K562 (cell line): ENCODE results near the gene PMIS2. TPM values are rescaled to one million over a fixed set of nuclear protein-coding genes. Genes with fewer than 3 reads are reported as not detected.

Source experiments
- CBX8 ChIP-seq: fragments of 200-600 bp; sonication (generic); IDR thresholded peaks from 2 replicates; pipeline ENCODE4 v1.6.1; 2012; ENCODE audit warnings: borderline replicate concordance, mixed run types, low read depth, mild to moderate bottlenecking, moderate library complexity, mixed read lengths, low read length, control low read depth, inconsistent platforms; ENCODE audit not compliant: poor library complexity, severe bottlenecking; ENCODE audit errors: extremely low read depth
- CHD7 ChIP-seq: fragments of 200-600 bp; sonication (generic); IDR thresholded peaks from one replicate; pipeline ENCODE4 v1.6.1; 2012; ENCODE audit warnings: mild to moderate bottlenecking, low read depth, low read length, inconsistent platforms
- CREB1 ChIP-seq, 2 experiments: sonication (generic) in 1 of 2; formaldehyde crosslinking in 1 of 2; IDR thresholded peaks; 2 replicates each; pipeline versions ENCODE4 v1.6.1 to v1.8.0; 2012 to 2022; ENCODE audit warnings: inconsistent platforms in 1 of 2, mild to moderate bottlenecking in 1 of 2, missing genetic modification reagents in 1 of 2, moderate library complexity in 1 of 2
- DMBX1 ChIP-seq: fragments of 250-450 bp; sonication (Bioruptor Pico); IDR thresholded peaks from 2 replicates; pipeline ENCODE4 v1.8.0; 2022; ENCODE audit warnings: inconsistent platforms, mild to moderate bottlenecking, moderate library complexity, borderline replicate concordance
- ETV6 ChIP-seq, 3 experiments: fragments of 150-350 bp in 1 of 3; sonication (generic) in 1 of 3; formaldehyde crosslinking in 1 of 3; IDR thresholded peaks; 2 replicates each; pipeline versions ENCODE4 v1.6.1 to v1.8.0; 2014 to 2022; ENCODE audit warnings: borderline replicate concordance in 2 of 3, low read depth in 2 of 3, antibody characterized with exemption in 1 of 3, low read length in 1 of 3, mild to moderate bottlenecking in 1 of 3, missing genetic modification reagents in 1 of 3
- LARP7 ChIP-seq: fragments of 450-650 bp; IDR thresholded peaks from 2 replicates; pipeline ENCODE4 v1.6.1; 2016
- MTA1 ChIP-seq: fragments of 450-650 bp; IDR thresholded peaks from 2 replicates; pipeline ENCODE4 v1.6.1; 2017; ENCODE audit warnings: borderline replicate concordance
- MYBL2 ChIP-seq, 2 experiments: fragments of 450-650 bp in 1 of 2; sonication (generic) in 1 of 2; formaldehyde crosslinking in 1 of 2; IDR thresholded peaks; 2 replicates each; pipeline versions ENCODE4 v1.6.1 to v1.8.1; 2017 to 2022; ENCODE audit warnings: borderline replicate concordance in 1 of 2, inconsistent platforms in 1 of 2, low read depth in 1 of 2, mild to moderate bottlenecking in 1 of 2, missing genetic modification reagents in 1 of 2, moderate library complexity in 1 of 2
- NCOA1 ChIP-seq: fragments of 450-650 bp; IDR thresholded peaks from 2 replicates; pipeline ENCODE4 v1.6.1; 2016; ENCODE audit warnings: low read depth
- TCF7L2 ChIP-seq: fragments of 150-350 bp; IDR thresholded peaks from 2 replicates; pipeline ENCODE4 v1.6.1; 2016; ENCODE audit warnings: low read depth, mild to moderate bottlenecking, low read length, moderate library complexity
- ZNF133 ChIP-seq: fragments of 250-450 bp; sonication (Bioruptor Pico); IDR thresholded peaks from 2 replicates; pipeline ENCODE4 v1.4.0; 2020; ENCODE audit warnings: mild to moderate bottlenecking
- ZNF431 ChIP-seq: sonication (generic); formaldehyde crosslinking; IDR thresholded peaks from 2 replicates; pipeline ENCODE4 v1.8.0; 2022; ENCODE audit warnings: mild to moderate bottlenecking, missing genetic modification reagents
- polyA plus RNA-seq, 8 experiments: library from polyadenylated mRNA; depleted of rRNA in 4 of 8; stranded (reverse) in 5 of 8; unstranded in 3 of 8; fragments of >200 nt; fragmentation: Nextera tagmentation in 2 of 8; fragmentation: Illumina TruSeq in 1 of 8; extraction: Ambion mirVana in 2 of 8; extraction: Trizol in 1 of 8; gene quantifications; 2 replicates each; pipeline versions ENCODE4 v1.2.1 to v1.2.3, GENCODE V29; 2011 to 2014; ENCODE audit warnings: inconsistent platforms in 1 of 8, missing spikeins in 1 of 8
- total RNA-seq, 7 experiments: library from RNA; depleted of rRNA in 6 of 7; stranded (reverse); fragments of >200 nt in 6 of 7; fragmentation: Illumina TruSeq in 2 of 7; extraction: Trizol in 2 of 7; gene quantifications; 2 replicates each; pipeline versions ENCODE4 v1.2.1 to v1.2.3, GENCODE V29; 2011 to 2021; ENCODE audit warnings: low replicate concordance in 1 of 7
- TF ChIP-seq, protein P1 (sequence below): sonication (generic); IDR thresholded peaks from 2 replicates; pipeline ENCODE4 v1.6.1; 2016

Gene PMIS2
- total and polyA plus RNA-seq, 9 of the 15 experiments (the other 6 are each of a cell fraction or from before 2014, with no cell fraction given) = not detected

- TF ChIP-seq ETV6 (IDR thresholded peaks at IDR 0.05; ENCODE audit: borderline replicate concordance in 1 of 2, low read depth in 2 of 2, low read length in 1 of 2) = no peak
- no peak for TF ChIP-seq ETV6 (CRISPR knock-in tag; IDR thresholded peaks at IDR 0.05; ENCODE audit: borderline replicate concordance)
- TF ChIP-seq ZNF133 (CRISPR knock-in tag) = no peak
- peak; percentile 96 for TF ChIP-seq CREB1 (IDR thresholded peaks at IDR 0.05)
- TF ChIP-seq CREB1 (CRISPR knock-in tag; IDR thresholded peaks at IDR 0.05) = peak; percentile 98
- TF ChIP-seq LARP7 = no peak
- no peak for TF ChIP-seq MYBL2 (IDR thresholded peaks at IDR 0.05; ENCODE audit: low read depth)
- no peak for TF ChIP-seq MYBL2 (CRISPR knock-in tag; IDR thresholded peaks at IDR 0.05; ENCODE audit: borderline replicate concordance)
- no peak for TF ChIP-seq TCF7L2
- 0 out of 2 replicates have a peak, but pooled peaks have one; percentile 24 for TF ChIP-seq DMBX1 (CRISPR knock-in tag)
- no peak for TF ChIP-seq CBX8
- TF ChIP-seq, protein P1, sequence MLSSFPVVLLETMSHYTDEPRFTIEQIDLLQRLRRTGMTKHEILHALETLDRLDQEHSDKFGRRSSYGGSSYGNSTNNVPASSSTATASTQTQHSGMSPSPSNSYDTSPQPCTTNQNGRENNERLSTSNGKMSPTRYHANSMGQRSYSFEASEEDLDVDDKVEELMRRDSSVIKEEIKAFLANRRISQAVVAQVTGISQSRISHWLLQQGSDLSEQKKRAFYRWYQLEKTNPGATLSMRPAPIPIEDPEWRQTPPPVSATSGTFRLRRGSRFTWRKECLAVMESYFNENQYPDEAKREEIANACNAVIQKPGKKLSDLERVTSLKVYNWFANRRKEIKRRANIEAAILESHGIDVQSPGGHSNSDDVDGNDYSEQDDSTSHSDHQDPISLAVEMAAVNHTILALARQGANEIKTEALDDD = no peak
- no peak for TF ChIP-seq NCOA1
- no peak; the same call in 1 of the 2 replicates for TF ChIP-seq ZNF431
- no peak for TF ChIP-seq CHD7
- peak; percentile 97 for TF ChIP-seq MTA1
These were observed 40.7 kb upstream of the PMIS2 start, which contains the start of gene TMEM147 (continued) for GRCh38 chr19:35545001-35545854.
